ENCODE data around the gene VSNL1. TPM values are rescaled to one million over a fixed set of nuclear protein-coding genes. Genes with fewer than 3 reads are reported as not detected.
A peak's percentile ranks its signal among the peaks of the same experiment; 100 is the strongest.

VSNL1 gene
- total RNA-seq, 1 experiment from 2014 or later, result 0.43 TPM

GRCh38 chr2:17593841-17594491 lies 53.5 kb downstream of the VSNL1 start:
- CTCF ChIA-PET, result interaction anchor here (1.3 kb wide), 1 partner anchor 52 kb away, joined by 4 read pairs; no protein-coding TSS in a partner anchor
- Mint-ChIP-seq H3K4me3 (ENCODE audit: unreplicated experiment) (no peak overlapping the region), H3K27ac (ENCODE audit: unreplicated experiment) (peak overlapping the region; percentile 22), H3K27me3 (ENCODE audit: insufficient read depth, unreplicated experiment) (no peaks in the 10 kb centered on the region), H3K9me3 (ENCODE audit: unreplicated experiment) (no peaks in the 10 kb centered on the region), H3K36me3 (ENCODE audit: insufficient read depth, unreplicated experiment) (no peaks in the 10 kb centered on the region), H3K4me1 (ENCODE audit: low read depth, unreplicated experiment) (peaks cover 20% of the 10 kb centered on the region)
- H3K36me3 ChIP-seq (ENCODE audit: control insufficient read depth, insufficient read depth, low read length), result no peaks in the 10 kb centered on the region
- H3K9me3 ChIP-seq, result no peaks in the 10 kb centered on the region
- no peak for TF ChIP-seq CTCF (IDR thresholded peaks at IDR 0.05; ENCODE audit: insufficient read depth in 1 of 2, low read depth in 1 of 2, low read length in 1 of 2, severe bottlenecking in 1 of 2, unreplicated experiment in 1 of 2)
- peaks cover 22% of the 10 kb centered on the region for H3K4me1 ChIP-seq
- no TSS peak for BruUV-seq (replicated peaks)
- no peaks in the 10 kb centered on the region for H3K27me3 ChIP-seq (replicated peaks; ENCODE audit: control insufficient read depth, insufficient read depth, low read length)
- no peak overlapping the region for H3K4me3 ChIP-seq (ENCODE audit: low read depth, low read length)
- POLR2A ChIA-PET, result no interaction called here
- intact Hi-C loops (cut with micrococcal nuclease; ENCODE audit: unreplicated experiment), result loop anchor here (1.0 to 5.0 kb wide), 2 partner anchors 53 to 54 kb away; partner anchors contain the start of gene VSNL1
- DNase-seq, result peak; percentile 58 to 69

GRCh38 chr2:17594533-17595401 lies 54.3 kb downstream of the VSNL1 start:
- H3K4me1 ChIP-seq, result peaks cover 22% of the 10 kb centered on the region
- CTCF ChIA-PET, result interaction anchor here (1.3 kb wide), 1 partner anchor 51 kb away, joined by 4 read pairs; no protein-coding TSS in a partner anchor
- BruUV-seq (replicated peaks), result no TSS peak
- H3K27me3 ChIP-seq (replicated peaks; ENCODE audit: control insufficient read depth, insufficient read depth, low read length), result no peaks in the 10 kb centered on the region
- POLR2A ChIA-PET, result no interaction called here
- no peak for DNase-seq
- Mint-ChIP-seq H3K4me3 (ENCODE audit: unreplicated experiment) (no peak overlapping the region), H3K36me3 (ENCODE audit: insufficient read depth, unreplicated experiment) (no peaks in the 10 kb centered on the region), H3K27me3 (ENCODE audit: insufficient read depth, unreplicated experiment) (no peaks in the 10 kb centered on the region), H3K27ac (ENCODE audit: unreplicated experiment) (peak overlapping the region; percentile 22), H3K4me1 (ENCODE audit: low read depth, unreplicated experiment) (peaks cover 20% of the 10 kb centered on the region), H3K9me3 (ENCODE audit: unreplicated experiment) (no peaks in the 10 kb centered on the region)
- H3K4me3 ChIP-seq (ENCODE audit: low read depth, low read length), result no peak overlapping the region
- intact Hi-C loops (cut with micrococcal nuclease; ENCODE audit: unreplicated experiment), result loop anchor here (1.0 to 5.0 kb wide), 2 partner anchors 53 to 54 kb away; partner anchors contain the start of gene VSNL1
- no peaks in the 10 kb centered on the region for H3K9me3 ChIP-seq
- H3K36me3 ChIP-seq (ENCODE audit: control insufficient read depth, insufficient read depth, low read length), result no peaks in the 10 kb centered on the region
- TF ChIP-seq CTCF (IDR thresholded peaks at IDR 0.05; ENCODE audit: insufficient read depth in 1 of 2, low read depth in 1 of 2, low read length in 1 of 2, severe bottlenecking in 1 of 2, unreplicated experiment in 1 of 2), result no peak

- BruUV-seq (replicated peaks), result no TSS peak
These were observed 59.1 kb downstream of the VSNL1 start for GRCh38 chr2:17599617-17600016.

More at GRCh38 chr2:17599617-17600016, 59.1 kb downstream of the VSNL1 start:
- Histone ChIP-seq H3K9me3 (no peaks in the 10 kb centered on the region), H3K36me3 (ENCODE audit: control insufficient read depth, insufficient read depth, low read length) (no peaks in the 10 kb centered on the region), H3K4me1 (peaks cover 6% of the 10 kb centered on the region), H3K27me3 (replicated peaks; ENCODE audit: control insufficient read depth, insufficient read depth, low read length) (no peaks in the 10 kb centered on the region), H3K4me3 (ENCODE audit: low read depth, low read length) (no peak overlapping the region)
- no peak for DNase-seq
- ChIA-PET CTCF (no interaction called here), POLR2A (no interaction called here)
- Mint-ChIP-seq H3K27ac (ENCODE audit: unreplicated experiment) (no peak overlapping the region), H3K4me3 (ENCODE audit: unreplicated experiment) (no peak overlapping the region), H3K9me3 (ENCODE audit: unreplicated experiment) (no peaks in the 10 kb centered on the region), H3K27me3 (ENCODE audit: insufficient read depth, unreplicated experiment) (no peaks in the 10 kb centered on the region), H3K4me1 (ENCODE audit: low read depth, unreplicated experiment) (peaks cover 8% of the 10 kb centered on the region), H3K36me3 (ENCODE audit: insufficient read depth, unreplicated experiment) (no peaks in the 10 kb centered on the region)
- TF ChIP-seq CTCF (IDR thresholded peaks at IDR 0.05; ENCODE audit: insufficient read depth in 1 of 2, low read depth in 1 of 2, low read length in 1 of 2, severe bottlenecking in 1 of 2, unreplicated experiment in 1 of 2), result no peak
- intact Hi-C loops (cut with micrococcal nuclease; ENCODE audit: unreplicated experiment), result no loop called here
